Karpas-422 (cell line): ENCODE data around the gene RGS6. TPM values are rescaled to one million over a fixed set of nuclear protein-coding genes. Genes with fewer than 3 reads are reported as not detected.

Experiments
- DNase-seq: peaks from one replicate; pipeline ENCODE4 v3.0.0-alpha.2; 2015
- H2AFZ ChIP-seq: fragments of 200-600 bp; sonication (generic); 2 replicates; pipeline ENCODE4 v1.6.1; 2014; ENCODE audit warnings: antibody characterized with exemption, low read length, mixed read lengths
- H3K27ac ChIP-seq: fragments of 200-600 bp; sonication (generic); 2 replicates; pipeline ENCODE4 v1.5.1; 2014; ENCODE audit warnings: mild to moderate bottlenecking, low read length, moderate library complexity
- H3K27me3 ChIP-seq: fragments of 200-600 bp; sonication (generic); 2 replicates; pipeline ENCODE4 v1.6.1; 2014; ENCODE audit warnings: low read length, mixed read lengths
- H3K36me3 ChIP-seq: fragments of 200-600 bp; sonication (generic); 2 replicates; pipeline ENCODE4 v1.6.1; 2014; ENCODE audit warnings: low read length, mixed read lengths; ENCODE audit not compliant: insufficient read depth
- H3K4me1 ChIP-seq: fragments of 200-600 bp; sonication (generic); 2 replicates; pipeline ENCODE4 v1.6.1; 2014; ENCODE audit warnings: mild to moderate bottlenecking, low read length, mixed read lengths
- H3K4me2 ChIP-seq: fragments of 200-600 bp; sonication (generic); 2 replicates; pipeline ENCODE4 v1.6.1; 2014; ENCODE audit warnings: low read length, low read depth, mild to moderate bottlenecking; ENCODE audit not compliant: poor library complexity, severe bottlenecking
- H3K4me3 ChIP-seq: fragments of 200-600 bp; sonication (generic); 2 replicates; pipeline ENCODE4 v1.5.1; 2014; ENCODE audit warnings: mild to moderate bottlenecking, antibody characterized with exemption, low read length, mixed read lengths
- H3K79me2 ChIP-seq: fragments of 200-600 bp; sonication (generic); 2 replicates; pipeline ENCODE4 v1.6.1; 2014; ENCODE audit warnings: mild to moderate bottlenecking, low read length, mixed read lengths
- H3K9ac ChIP-seq: fragments of 200-600 bp; sonication (generic); 2 replicates; pipeline ENCODE4 v1.6.0; 2014; ENCODE audit warnings: low read length
- H3K9me2 ChIP-seq: fragments of 200-600 bp; sonication (generic), shearing (Covaris generic); replicated peaks from 2 replicates; pipeline ENCODE4 v1.6.0; 2014; ENCODE audit warnings: mild to moderate bottlenecking, low read length, moderate library complexity; ENCODE audit not compliant: insufficient read depth
- H3K9me3 ChIP-seq: fragments of 300-700, 200-600 bp; sonication (generic); 2 replicates; pipeline ENCODE4 v1.6.1; 2014; ENCODE audit warnings: low read length, mixed read lengths
- H4K20me1 ChIP-seq: fragments of 200-600 bp; sonication (generic); 2 replicates; pipeline ENCODE4 v1.6.1; 2014; ENCODE audit warnings: mild to moderate bottlenecking, antibody characterized with exemption, low read length, low read depth; ENCODE audit not compliant: insufficient read depth
- total RNA-seq: library from RNA; depleted of rRNA; stranded (reverse); fragments of >200 nt; shearing (Covaris generic); gene quantifications from 2 replicates; pipeline ENCODE4 v1.2.3, GENCODE V29; 2014; ENCODE audit warnings: low replicate concordance

Gene RGS6
- total RNA-seq, 1 experiment from 2014 or later = 0.07 TPM

- no peaks in the 10 kb centered on the region for H3K9me2 ChIP-seq
- no peaks in the 10 kb centered on the region for H3K36me3 ChIP-seq
- no peak for DNase-seq
- H3K79me2 ChIP-seq = no peaks in the 10 kb centered on the region
- H3K9me3 ChIP-seq = no peaks in the 10 kb centered on the region
- no peak overlapping the region for H3K9ac ChIP-seq
- no peaks in the 10 kb centered on the region for H4K20me1 ChIP-seq
- no peak overlapping the region for H3K27ac ChIP-seq
- H3K4me1 ChIP-seq = no peaks in the 10 kb centered on the region
- no peak overlapping the region for H3K4me2 ChIP-seq
- H2AFZ ChIP-seq = no peak overlapping the region
- H3K27me3 ChIP-seq = no peaks in the 10 kb centered on the region
- H3K4me3 ChIP-seq = no peak overlapping the region
These were observed 675.3 kb downstream of the RGS6 start for GRCh38 chr14:72607386-72608130.

GRCh38 chr14:72608391-72609204 is 676.4 kb downstream of the RGS6 start:
- Histone ChIP-seq H3K9me3 (no peaks in the 10 kb centered on the region), H3K4me1 (no peaks in the 10 kb centered on the region), H3K9me2 (no peaks in the 10 kb centered on the region), H2AFZ (no peak overlapping the region), H4K20me1 (no peaks in the 10 kb centered on the region), H3K4me2 (no peak overlapping the region), H3K27me3 (no peaks in the 10 kb centered on the region), H3K79me2 (no peaks in the 10 kb centered on the region), H3K4me3 (no peak overlapping the region), H3K36me3 (no peaks in the 10 kb centered on the region), H3K9ac (no peak overlapping the region), H3K27ac (no peak overlapping the region)
- no peak for DNase-seq

- no peak overlapping the region for H3K9ac ChIP-seq
- no peaks in the 10 kb centered on the region for H3K36me3 ChIP-seq
These were observed 677.1 kb downstream of the RGS6 start for GRCh38 chr14:72609205-72609916.

GRCh38 chr14:72610096-72610830 is 678.0 kb downstream of the RGS6 start:
- no peak for DNase-seq
- Histone ChIP-seq H3K9me2 (no peaks in the 10 kb centered on the region), H3K36me3 (no peaks in the 10 kb centered on the region), H3K27me3 (no peaks in the 10 kb centered on the region), H3K4me1 (no peaks in the 10 kb centered on the region), H3K79me2 (no peaks in the 10 kb centered on the region), H3K9ac (no peak overlapping the region), H4K20me1 (no peaks in the 10 kb centered on the region), H2AFZ (no peak overlapping the region), H3K9me3 (no peaks in the 10 kb centered on the region), H3K27ac (no peak overlapping the region), H3K4me2 (no peak overlapping the region), H3K4me3 (no peak overlapping the region)

More at GRCh38 chr14:72609205-72609916, 677.1 kb downstream of the RGS6 start:
- no peak overlapping the region for H2AFZ ChIP-seq
- no peak overlapping the region for H3K4me2 ChIP-seq
- H3K27me3 ChIP-seq = no peaks in the 10 kb centered on the region
- no peaks in the 10 kb centered on the region for H3K9me3 ChIP-seq
- no peaks in the 10 kb centered on the region for H4K20me1 ChIP-seq
- H3K4me3 ChIP-seq = no peak overlapping the region
- H3K79me2 ChIP-seq = no peaks in the 10 kb centered on the region
- no peaks in the 10 kb centered on the region for H3K4me1 ChIP-seq
- no peak overlapping the region for H3K27ac ChIP-seq
- DNase-seq = no peak
- H3K9me2 ChIP-seq = no peaks in the 10 kb centered on the region

- H3K36me3 ChIP-seq = no peaks in the 10 kb centered on the region
- no peak overlapping the region for H2AFZ ChIP-seq
- DNase-seq = no peak
- no peaks in the 10 kb centered on the region for H4K20me1 ChIP-seq
- no peak overlapping the region for H3K27ac ChIP-seq
- no peaks in the 10 kb centered on the region for H3K27me3 ChIP-seq
- H3K9me3 ChIP-seq = no peaks in the 10 kb centered on the region
- H3K79me2 ChIP-seq = no peaks in the 10 kb centered on the region
- no peak overlapping the region for H3K4me3 ChIP-seq
- H3K4me2 ChIP-seq = no peak overlapping the region
- H3K4me1 ChIP-seq = no peaks in the 10 kb centered on the region
- no peaks in the 10 kb centered on the region for H3K9me2 ChIP-seq
- H3K9ac ChIP-seq = no peak overlapping the region
These were observed 678.6 kb downstream of the RGS6 start for GRCh38 chr14:72610831-72611200.

GRCh38 chr14:72611506-72611905 is 679.3 kb downstream of the RGS6 start:
- DNase-seq = no peak

GRCh38 chr14:72612041-72612440 is 679.8 kb downstream of the RGS6 start:
- H3K79me2 ChIP-seq = no peaks in the 10 kb centered on the region
- H3K9me2 ChIP-seq = no peaks in the 10 kb centered on the region
- H3K27ac ChIP-seq = no peak overlapping the region
- H3K4me2 ChIP-seq = no peak overlapping the region
- no peak overlapping the region for H3K4me3 ChIP-seq
- no peak overlapping the region for H3K9ac ChIP-seq
- H4K20me1 ChIP-seq = no peaks in the 10 kb centered on the region
- H3K27me3 ChIP-seq = no peaks in the 10 kb centered on the region
- H3K9me3 ChIP-seq = no peaks in the 10 kb centered on the region
- no peaks in the 10 kb centered on the region for H3K4me1 ChIP-seq
- no peak for DNase-seq
- no peaks in the 10 kb centered on the region for H3K36me3 ChIP-seq
- H2AFZ ChIP-seq = no peak overlapping the region

More at GRCh38 chr14:72611506-72611905, 679.3 kb downstream of the RGS6 start:
- no peaks in the 10 kb centered on the region for H3K9me3 ChIP-seq
- no peak overlapping the region for H3K4me3 ChIP-seq
- H3K9ac ChIP-seq = no peak overlapping the region
- no peaks in the 10 kb centered on the region for H3K79me2 ChIP-seq
- H2AFZ ChIP-seq = no peak overlapping the region
- no peak overlapping the region for H3K27ac ChIP-seq
- no peaks in the 10 kb centered on the region for H3K27me3 ChIP-seq
- no peaks in the 10 kb centered on the region for H4K20me1 ChIP-seq
- no peaks in the 10 kb centered on the region for H3K9me2 ChIP-seq
- no peak overlapping the region for H3K4me2 ChIP-seq
- no peaks in the 10 kb centered on the region for H3K36me3 ChIP-seq
- no peaks in the 10 kb centered on the region for H3K4me1 ChIP-seq
